Measurements from ENCODE around the gene FA2H.
"Not testable (repeated sequence)": the region's sequence is repeated elsewhere in the genome, so short reads cannot be mapped to it uniquely, and the experiment has no call there.

Gene FA2H

DNA sequence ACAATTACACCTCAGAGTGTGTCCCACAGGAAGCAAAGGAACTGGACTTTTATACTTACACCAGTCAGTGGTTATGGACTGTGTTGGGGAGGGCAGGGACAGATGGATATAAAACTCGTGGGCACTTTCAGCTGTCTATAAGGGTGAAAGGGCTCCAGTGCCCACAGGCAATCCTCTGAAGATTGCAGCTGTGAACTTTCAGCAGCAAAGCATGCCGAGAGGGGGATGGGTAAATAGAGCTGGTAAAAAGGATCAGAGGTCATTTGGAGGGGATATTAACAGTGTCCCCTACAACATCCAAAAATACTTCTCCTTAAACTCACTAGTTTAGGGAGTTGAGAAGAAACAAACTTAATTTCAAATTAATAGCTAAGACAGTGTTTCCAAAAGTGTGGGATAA is 94.6 kb downstream of the FA2H start:
- no peak for DNase-seq (ENCODE audit: low spot score)

DNA sequence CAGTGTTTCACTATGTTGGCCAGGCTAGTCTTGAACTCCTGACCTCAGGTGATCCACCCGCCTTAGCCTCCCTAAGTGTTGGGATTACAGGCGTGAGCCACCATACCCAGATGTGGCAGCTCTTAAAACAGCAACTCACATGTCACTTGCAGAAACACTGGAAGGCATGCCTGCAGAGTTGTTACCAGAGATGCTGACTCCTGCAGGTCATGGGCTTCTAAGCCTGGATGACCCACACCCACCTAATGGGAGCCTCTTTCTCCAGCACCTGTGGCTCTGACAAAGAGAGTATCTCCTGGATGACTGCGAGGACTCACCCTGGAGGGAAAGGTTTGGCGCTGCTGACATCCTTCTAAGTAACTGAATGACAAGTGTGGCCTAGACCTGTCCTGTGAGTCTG is 96.8 kb downstream of the FA2H start:
- no peak for DNase-seq (ENCODE audit: low spot score)

DNA sequence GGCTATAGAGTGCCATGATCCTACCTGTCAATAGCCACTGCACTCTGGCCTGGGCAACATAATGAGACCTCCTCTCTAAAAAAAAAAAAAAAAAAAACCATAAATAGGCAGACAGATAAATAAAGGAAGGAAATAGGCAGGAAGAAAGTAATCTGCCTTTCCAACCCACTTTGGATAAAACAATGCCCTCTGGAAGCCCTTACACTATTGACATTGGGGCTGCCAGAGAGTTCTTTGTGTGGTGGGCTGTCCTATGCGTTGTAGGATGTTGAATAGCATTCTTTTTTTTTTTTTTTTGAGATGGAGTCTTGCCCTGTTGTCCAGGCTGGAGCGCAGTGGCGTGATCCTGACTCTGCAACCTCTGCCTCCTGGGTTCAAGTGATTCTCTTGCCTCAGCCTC is 100.7 kb downstream of the FA2H start:
- no peak for DNase-seq (ENCODE audit: low spot score)

DNA sequence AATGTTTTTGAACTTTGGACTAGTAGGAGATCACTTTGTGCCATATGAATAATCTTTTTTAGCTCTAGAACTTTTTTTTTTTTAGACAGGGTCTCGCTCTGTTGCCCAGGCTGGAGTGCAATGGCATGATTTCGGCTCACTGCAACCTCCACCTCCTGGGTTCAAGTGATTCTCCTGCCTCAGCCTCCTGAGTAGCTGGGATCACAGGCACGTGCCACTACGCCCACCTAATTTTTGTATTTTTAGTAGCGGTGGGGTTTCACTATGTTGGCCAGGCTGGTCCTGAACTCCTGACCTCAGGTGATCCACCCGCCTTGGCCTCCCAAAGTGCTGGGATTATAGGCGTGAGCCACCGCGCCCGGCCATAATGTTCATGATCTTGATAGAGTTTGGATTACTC is 105.7 kb downstream of the FA2H start:
- not testable (repeated sequence) for DNase-seq (ENCODE audit: low spot score)

DNA sequence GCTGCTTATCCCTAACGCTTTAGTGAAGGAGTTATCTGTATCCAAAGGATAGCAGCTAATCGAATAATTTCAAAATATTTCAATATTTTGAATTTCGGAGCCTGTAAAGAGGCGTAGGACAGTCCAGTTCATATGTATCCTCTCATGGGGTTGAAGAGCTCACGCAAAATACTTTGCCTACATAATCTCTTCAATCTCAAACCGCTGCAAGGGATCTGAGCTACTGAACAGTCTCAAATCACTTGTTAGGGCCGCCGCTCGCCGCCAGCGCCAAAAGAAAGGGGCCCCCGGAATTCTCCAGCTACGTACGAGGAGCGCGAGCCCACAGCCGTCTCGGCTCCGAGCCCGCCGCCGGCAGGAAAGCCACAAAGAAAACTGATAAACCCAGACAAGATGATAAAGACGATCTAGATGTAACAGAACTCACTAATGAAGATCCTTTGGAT is 107.3 kb downstream of the FA2H start:
- DNase-seq (ENCODE audit: low spot score), result peak; percentile 10

DNA sequence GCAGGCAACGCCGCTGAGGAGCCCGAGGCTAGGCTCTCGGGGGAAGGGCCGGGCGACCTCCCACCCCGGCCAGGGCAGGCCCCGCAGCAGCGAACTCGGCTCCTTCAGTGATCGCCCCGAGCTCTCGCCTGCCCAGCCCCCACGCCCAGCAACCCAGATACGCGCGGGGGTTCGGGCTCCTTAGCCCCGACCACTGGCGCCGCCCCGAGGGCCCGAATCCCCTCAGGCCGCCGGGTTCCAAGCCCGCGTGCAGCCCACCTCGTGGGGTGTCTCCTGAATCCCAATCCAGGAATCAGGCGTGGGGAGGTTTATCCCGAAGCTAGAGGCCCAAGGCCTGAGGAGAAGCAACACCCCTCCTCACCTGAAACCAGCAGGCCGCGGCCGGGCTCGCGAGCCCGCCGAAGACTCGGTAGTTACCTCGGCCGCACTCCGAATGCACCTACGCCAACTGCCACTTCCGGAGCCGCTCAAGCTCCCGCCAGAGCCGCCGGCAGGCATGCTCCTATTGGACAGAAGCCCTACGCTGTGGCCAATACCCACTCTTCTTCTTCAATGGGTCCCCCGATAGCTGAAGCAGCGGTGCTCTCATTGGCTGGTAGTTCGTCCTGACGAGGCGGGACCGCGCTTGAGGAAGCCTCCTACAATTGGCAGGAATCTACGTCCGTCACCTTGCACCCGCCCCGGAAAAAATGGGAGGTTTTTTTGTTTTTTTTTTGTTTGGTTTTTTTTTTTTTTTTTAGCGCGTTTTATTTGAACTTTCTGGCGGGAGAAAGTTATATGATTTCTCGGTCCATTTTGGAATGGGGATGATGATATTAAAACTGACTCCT is 108.0 kb downstream of the FA2H start, which contains the start of gene RFWD3:
TSS of gene RFWD3 (minus strand) at position 453 of the 830 bp plus-strand sequence. CDS start 5,428 bp downstream, outside the sequence.
- DNase-seq (ENCODE audit: low spot score), result peak; percentile 98

DNA sequence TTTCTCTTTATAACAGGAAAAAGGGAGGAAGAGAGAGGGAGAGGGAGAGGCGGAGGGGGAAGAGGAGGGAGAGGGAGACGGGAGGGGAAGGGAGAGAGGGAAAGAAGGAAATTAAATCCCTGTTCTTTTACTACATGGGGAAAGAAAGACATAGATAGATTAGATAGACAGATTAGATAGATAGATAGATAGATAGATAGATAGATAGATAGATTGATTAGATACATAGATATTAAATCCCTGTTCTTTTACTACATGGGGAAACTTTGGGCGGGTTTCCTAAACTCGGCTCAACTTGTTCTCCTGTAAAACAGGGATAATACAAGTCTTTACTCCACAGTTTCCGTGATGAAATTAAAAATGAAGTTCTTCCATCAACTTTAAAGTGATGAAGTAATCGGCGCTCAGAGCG is 108.6 kb downstream of the FA2H start:
- no peak for DNase-seq (ENCODE audit: low spot score)
